ES-I3 (cell line): Measurements from ENCODE around the gene KNSTRN.
A peak's percentile ranks its signal among the peaks of the same experiment; 100 is the strongest.

Experiments
- H3K36me3 ChIP-seq: 2 replicates; pipeline ENCODE4 v1.6.1; 2013; ENCODE audit warnings: mild to moderate bottlenecking, low read length, control low read depth, moderate library complexity; ENCODE audit not compliant: insufficient read depth
- H3K4me1 ChIP-seq: 2 replicates; pipeline ENCODE4 v1.6.1; 2013; ENCODE audit warnings: mild to moderate bottlenecking, control low read depth, low read length; ENCODE audit not compliant: insufficient read depth
- H3K9ac ChIP-seq: 2 replicates; pipeline ENCODE4 v1.6.1; 2013; ENCODE audit warnings: low read depth, mild to moderate bottlenecking, low read length, moderate library complexity
- H3K9me3 ChIP-seq: 2 replicates; pipeline ENCODE4 v1.6.1; 2013; ENCODE audit warnings: mild to moderate bottlenecking, low read length, moderate library complexity; ENCODE audit not compliant: control insufficient read depth, insufficient read depth

The KNSTRN gene

GRCh38 chr15:40415226-40415625 is 32.7 kb downstream of the KNSTRN start:
- no peak overlapping the region for H3K9ac ChIP-seq
- peaks cover 30% of the 10 kb centered on the region for H3K36me3 ChIP-seq
- no peaks in the 10 kb centered on the region for H3K9me3 ChIP-seq
- no peaks in the 10 kb centered on the region for H3K4me1 ChIP-seq

GRCh38 chr15:40416056-40416455 is 33.5 kb downstream of the KNSTRN start:
- H3K4me1 ChIP-seq, result peaks cover 5% of the 10 kb centered on the region; the same call in 1 of the 2 replicates

GRCh38 chr15:40418126-40418525 is 35.6 kb downstream of the KNSTRN start:
- H3K4me1 ChIP-seq, result peaks cover 12% of the 10 kb centered on the region
- no peaks in the 10 kb centered on the region for H3K9me3 ChIP-seq
- no peak overlapping the region for H3K9ac ChIP-seq
- H3K36me3 ChIP-seq, result peaks cover 17% of the 10 kb centered on the region

More at GRCh38 chr15:40416056-40416455, 33.5 kb downstream of the KNSTRN start:
- Histone ChIP-seq H3K36me3 (peaks cover 22% of the 10 kb centered on the region), H3K9me3 (no peaks in the 10 kb centered on the region), H3K9ac (no peak overlapping the region)

GRCh38 chr15:40420071-40420713 is 37.7 kb downstream of the KNSTRN start:
- Histone ChIP-seq H3K9ac (no peak overlapping the region), H3K36me3 (peaks cover 7% of the 10 kb centered on the region; the same call in 1 of the 2 replicates), H3K4me1 (peaks cover 12% of the 10 kb centered on the region), H3K9me3 (no peaks in the 10 kb centered on the region)

GRCh38 chr15:40420793-40421192 is 38.3 kb downstream of the KNSTRN start:
- no peak overlapping the region for H3K9ac ChIP-seq

GRCh38 chr15:40421246-40422157 is 39.0 kb downstream of the KNSTRN start:
- Histone ChIP-seq H3K4me1 (peaks cover 12% of the 10 kb centered on the region), H3K36me3 (no peaks in the 10 kb centered on the region; the same call in 1 of the 2 replicates), H3K9ac (peak overlapping the region; percentile 22; the same call in 1 of the 2 replicates), H3K9me3 (no peaks in the 10 kb centered on the region)

More at GRCh38 chr15:40420793-40421192, 38.3 kb downstream of the KNSTRN start:
- peaks cover 12% of the 10 kb centered on the region for H3K4me1 ChIP-seq
- peaks cover 5% of the 10 kb centered on the region; the same call in 1 of the 2 replicates for H3K36me3 ChIP-seq
- no peaks in the 10 kb centered on the region for H3K9me3 ChIP-seq

GRCh38 chr15:40424483-40425115 is 42.1 kb downstream of the KNSTRN start:
- H3K9me3 ChIP-seq, result no peaks in the 10 kb centered on the region
- H3K9ac ChIP-seq, result no peak overlapping the region
- no peaks in the 10 kb centered on the region for H3K36me3 ChIP-seq

GRCh38 chr15:40425681-40426080 is 43.2 kb downstream of the KNSTRN start:
- no peaks in the 10 kb centered on the region for H3K9me3 ChIP-seq
- no peak overlapping the region for H3K9ac ChIP-seq
- H3K36me3 ChIP-seq, result no peaks in the 10 kb centered on the region
- peaks cover 11% of the 10 kb centered on the region for H3K4me1 ChIP-seq

More at GRCh38 chr15:40424483-40425115, 42.1 kb downstream of the KNSTRN start:
- H3K4me1 ChIP-seq, result peaks cover 12% of the 10 kb centered on the region

GRCh38 chr15:40427188-40427587 is 44.7 kb downstream of the KNSTRN start:
- no peak overlapping the region for H3K9ac ChIP-seq
- no peaks in the 10 kb centered on the region; the same call in 1 of the 2 replicates for H3K4me1 ChIP-seq
- H3K9me3 ChIP-seq, result no peaks in the 10 kb centered on the region
- no peaks in the 10 kb centered on the region for H3K36me3 ChIP-seq

- no peak overlapping the region for H3K9ac ChIP-seq
- H3K36me3 ChIP-seq, result no peaks in the 10 kb centered on the region
- H3K9me3 ChIP-seq, result no peaks in the 10 kb centered on the region
- H3K4me1 ChIP-seq, result no peaks in the 10 kb centered on the region; the same call in 1 of the 2 replicates
These were observed 45.7 kb downstream of the KNSTRN start for GRCh38 chr15:40428185-40428584.

GRCh38 chr15:40429068-40429710 is 46.7 kb downstream of the KNSTRN start:
- H3K9me3 ChIP-seq, result no peaks in the 10 kb centered on the region
- H3K36me3 ChIP-seq, result no peaks in the 10 kb centered on the region
- H3K9ac ChIP-seq, result no peak overlapping the region
- no peaks in the 10 kb centered on the region; the same call in 1 of the 2 replicates for H3K4me1 ChIP-seq

- Histone ChIP-seq H3K9me3 (no peaks in the 10 kb centered on the region), H3K9ac (no peak overlapping the region), H3K4me1 (no peaks in the 10 kb centered on the region; the same call in 1 of the 2 replicates), H3K36me3 (no peaks in the 10 kb centered on the region)
These were observed 47.8 kb downstream of the KNSTRN start for GRCh38 chr15:40430271-40430805.

GRCh38 chr15:40435023-40435709 is 52.6 kb downstream of the KNSTRN start:
- H3K36me3 ChIP-seq, result no peaks in the 10 kb centered on the region
- H3K9ac ChIP-seq, result peak overlapping the region; percentile 64; the same call in 1 of the 2 replicates
- H3K4me1 ChIP-seq, result peaks cover 8% of the 10 kb centered on the region
- H3K9me3 ChIP-seq, result no peaks in the 10 kb centered on the region
